ENCODE measurements around the gene FHIP1B. TPM values are rescaled to one million over a fixed set of nuclear protein-coding genes. Genes with fewer than 3 reads are reported as not detected.
A peak's percentile ranks its signal among the peaks of the same experiment; 100 is the strongest.
"Not testable (repeated sequence)": the region's sequence is repeated elsewhere in the genome, so short reads cannot be mapped to it uniquely, and the experiment has no call there.

FHIP1B gene
- 65.4 TPM for total RNA-seq

DNA sequence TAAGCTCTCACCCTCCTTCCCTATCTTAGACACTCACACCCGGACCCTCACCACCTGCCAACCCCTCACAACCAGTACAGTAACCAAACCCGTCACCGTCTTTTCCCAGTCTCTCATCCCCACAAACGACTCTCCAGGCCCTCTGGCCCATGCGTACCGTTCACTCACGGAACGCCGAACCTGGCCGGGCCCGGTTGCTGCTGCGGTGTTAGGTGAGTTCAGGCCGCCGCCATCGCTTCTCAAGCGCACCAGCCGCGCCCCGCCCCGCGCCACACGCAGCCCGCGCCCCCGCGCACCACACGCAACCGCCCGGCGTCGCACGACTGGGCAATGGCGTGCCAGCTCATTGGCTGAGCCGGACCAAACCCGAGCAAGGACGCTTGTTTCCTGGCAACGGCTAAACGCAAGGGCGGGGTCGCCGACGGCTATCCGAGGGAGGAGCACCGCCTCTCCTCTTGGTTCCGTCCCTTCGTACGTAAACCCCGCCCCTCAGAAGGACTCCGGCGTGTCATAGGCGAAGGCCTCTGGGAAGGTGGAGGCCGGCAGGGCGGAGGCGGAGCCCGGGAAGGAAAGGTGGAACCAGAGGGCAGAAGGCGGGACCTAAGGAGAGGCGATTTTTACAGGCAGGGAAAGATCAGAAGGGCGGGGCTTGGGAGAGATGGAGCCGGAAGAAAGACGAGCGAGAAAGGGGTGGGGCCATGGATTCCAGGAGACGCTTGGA, at the start of gene FHIP1B:
Gene FHIP1B (minus strand): TSS at position 250 of the 721 bp plus-strand sequence. CDS start 10,120 bp downstream, outside the sequence.
- peak; percentile 100 for DNase-seq (ENCODE audit: low spot score)

DNA sequence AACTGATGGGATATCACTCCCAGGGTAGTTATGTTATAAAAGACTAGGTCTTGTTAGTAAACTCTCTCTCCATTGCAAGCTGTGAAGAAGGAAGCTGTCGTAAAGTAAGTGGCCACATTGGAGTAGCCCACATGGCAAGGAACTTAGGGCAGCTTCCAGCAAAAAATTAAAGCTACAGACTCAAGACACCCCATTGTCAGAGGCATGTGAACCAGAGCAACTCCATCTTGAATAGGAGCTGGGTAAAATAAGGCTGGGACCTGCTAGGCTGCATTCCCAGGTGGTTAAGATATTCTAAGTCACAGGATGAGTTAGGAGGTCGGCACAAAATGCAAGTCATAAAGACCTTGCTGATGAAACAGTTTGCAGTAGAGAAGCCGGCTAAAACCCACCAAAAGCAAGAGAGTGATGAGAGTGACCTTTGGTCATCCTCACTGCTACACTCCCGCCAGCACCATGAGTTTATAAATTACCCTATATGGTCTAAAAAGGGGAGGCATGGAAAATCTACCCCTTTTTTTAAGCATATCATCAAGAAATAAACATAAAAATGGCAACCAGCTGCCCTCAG, 49.1 kb upstream of the FHIP1B start:
- no peak for DNase-seq (ENCODE audit: low spot score)

DNA sequence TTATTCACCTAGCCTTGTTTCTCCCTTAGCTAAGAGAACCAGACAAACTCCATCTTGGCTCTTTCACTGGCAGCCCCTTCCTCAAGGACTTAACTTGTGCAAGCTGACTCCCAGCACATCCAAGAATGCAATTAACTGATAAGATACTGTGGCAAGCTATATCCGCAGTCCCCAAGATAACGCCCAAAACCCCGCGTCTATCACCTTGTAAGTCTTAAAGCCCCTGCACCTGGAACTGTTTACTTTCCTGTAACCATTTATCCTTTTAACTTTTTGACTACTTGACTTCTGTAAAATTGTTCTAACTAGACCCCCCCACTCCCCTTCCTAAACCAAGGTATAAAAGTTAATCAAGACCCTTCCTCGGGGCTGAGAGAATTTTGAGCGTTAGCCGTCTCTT, 46.4 kb upstream of the FHIP1B start:
- DNase-seq (ENCODE audit: low spot score) = not testable (repeated sequence)

DNA sequence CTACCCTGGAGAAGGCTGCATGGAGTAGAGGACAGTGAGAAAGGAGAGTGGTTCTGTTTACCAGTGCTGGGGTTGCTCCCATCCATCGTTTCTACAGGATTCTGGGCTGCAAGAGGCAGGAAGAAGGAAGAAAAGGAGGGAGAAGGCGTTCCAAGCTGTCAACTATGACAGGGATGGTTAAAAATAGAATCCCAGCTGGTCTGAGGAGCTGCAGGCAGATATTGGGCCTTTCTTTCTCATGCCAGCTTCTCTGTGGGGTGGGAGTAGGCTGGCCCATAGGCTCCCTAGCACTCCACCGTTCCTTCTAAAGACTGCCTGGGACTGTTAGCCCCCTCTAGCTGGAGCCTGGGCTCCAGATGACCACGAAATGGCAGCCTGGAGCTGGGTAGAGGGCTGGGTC, 38.8 kb upstream of the FHIP1B start:
- no peak for DNase-seq (ENCODE audit: low spot score)

DNA sequence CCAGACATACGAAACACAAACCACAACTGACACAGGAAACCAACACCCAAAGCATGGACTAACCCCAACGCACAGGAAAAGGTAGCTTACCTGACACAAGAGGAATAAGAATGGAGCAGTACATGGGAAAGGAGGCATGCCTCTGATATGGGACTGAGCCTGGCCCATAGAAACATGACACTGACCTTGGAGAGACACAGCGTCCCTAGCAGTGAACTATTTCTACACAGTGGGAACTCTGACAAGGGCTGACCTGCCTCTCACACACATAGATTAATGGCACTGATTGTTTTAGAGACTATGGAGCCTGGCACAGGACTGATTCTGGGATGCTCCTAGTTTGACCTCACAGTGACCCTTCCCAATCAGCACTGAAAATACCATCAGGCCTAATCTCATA, 37.2 kb upstream of the FHIP1B start:
- DNase-seq (ENCODE audit: low spot score) = no peak

DNA sequence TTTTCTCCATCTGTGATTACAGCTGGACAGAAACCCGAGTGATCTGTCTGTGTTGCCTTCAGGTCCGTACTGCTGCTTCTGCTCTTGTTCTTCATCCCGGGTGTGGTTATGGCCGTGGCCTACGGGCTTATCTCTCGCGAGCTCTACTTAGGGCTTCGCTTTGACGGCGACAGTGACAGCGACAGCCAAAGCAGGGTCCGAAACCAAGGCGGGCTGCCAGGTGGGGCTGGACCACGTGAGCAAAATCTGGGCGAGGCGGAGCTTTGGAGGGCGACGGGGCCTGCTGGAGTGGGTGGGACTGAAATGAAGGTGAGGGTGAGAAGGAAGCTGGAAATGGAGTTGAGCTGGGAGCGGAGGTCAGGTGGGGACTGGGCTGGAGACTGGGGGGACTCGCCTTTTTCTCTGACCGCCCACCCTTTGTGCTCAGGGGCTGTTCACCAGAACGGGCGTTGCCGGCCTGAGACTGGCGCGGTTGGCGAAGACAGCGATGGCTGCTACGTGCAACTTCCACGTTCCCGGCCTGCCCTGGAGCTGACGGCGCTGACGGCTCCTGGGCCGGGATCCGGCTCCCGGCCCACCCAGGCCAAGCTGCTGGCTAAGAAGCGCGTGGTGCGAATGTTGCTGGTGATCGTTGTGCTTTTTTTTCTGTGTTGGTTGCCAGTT, 36.3 kb upstream of the FHIP1B start:
- DNase-seq (ENCODE audit: low spot score) = no peak

DNA sequence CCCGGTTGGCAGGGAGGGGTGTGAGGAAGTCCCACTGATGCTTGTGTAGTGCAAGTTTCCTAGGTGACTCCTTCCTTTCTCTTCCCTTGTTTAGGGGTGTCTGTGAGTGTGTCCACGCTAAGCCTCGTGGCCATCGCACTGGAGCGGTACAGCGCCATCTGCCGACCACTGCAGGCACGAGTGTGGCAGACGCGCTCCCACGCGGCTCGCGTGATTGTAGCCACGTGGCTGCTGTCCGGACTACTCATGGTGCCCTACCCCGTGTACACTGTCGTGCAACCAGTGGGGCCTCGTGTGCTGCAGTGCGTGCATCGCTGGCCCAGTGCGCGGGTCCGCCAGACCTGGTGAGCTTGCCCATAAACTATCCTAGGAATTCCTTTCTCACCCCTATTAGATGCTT, 35.6 kb upstream of the FHIP1B start:
- no peak for DNase-seq (ENCODE audit: low spot score)

DNA sequence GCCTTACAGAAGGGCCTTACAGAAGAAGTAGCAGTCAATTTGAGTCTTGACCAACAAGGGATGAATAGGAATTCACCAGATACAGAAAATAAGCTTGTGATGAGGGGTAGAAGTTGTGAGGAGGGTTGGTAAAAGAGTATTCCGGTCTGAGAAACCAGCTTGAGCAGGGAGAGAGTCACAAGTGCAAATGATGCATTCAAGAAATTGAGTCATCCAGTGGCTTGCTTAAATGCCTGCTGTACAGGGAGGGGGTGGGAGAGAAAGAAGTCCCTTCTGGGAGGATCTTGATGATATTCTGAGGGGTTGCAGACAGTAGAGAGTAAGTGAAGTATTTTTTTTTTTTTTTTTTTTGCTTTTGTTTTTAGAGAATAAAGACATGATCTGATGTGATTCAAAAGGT, 34.4 kb upstream of the FHIP1B start:
- DNase-seq (ENCODE audit: low spot score) = no peak

DNA sequence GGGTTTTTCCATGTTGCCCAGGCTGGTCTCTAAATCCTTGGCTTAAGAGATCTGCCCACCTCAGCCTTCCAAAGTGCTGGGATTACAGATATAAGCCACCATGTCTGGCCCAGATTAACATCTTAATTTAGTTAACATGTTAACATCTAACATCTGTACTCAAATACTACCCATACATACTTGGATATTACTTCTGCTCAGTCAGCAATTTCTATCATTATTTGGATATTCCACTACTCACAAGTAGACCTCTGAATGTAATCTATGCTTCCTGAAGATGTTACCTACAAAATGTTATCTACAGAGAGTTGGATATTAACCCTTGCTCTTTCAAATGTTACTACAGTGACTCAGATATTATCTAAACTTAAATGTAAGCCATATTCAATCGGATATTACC, 29.2 kb upstream of the FHIP1B start:
- no peak for DNase-seq (ENCODE audit: low spot score)

DNA sequence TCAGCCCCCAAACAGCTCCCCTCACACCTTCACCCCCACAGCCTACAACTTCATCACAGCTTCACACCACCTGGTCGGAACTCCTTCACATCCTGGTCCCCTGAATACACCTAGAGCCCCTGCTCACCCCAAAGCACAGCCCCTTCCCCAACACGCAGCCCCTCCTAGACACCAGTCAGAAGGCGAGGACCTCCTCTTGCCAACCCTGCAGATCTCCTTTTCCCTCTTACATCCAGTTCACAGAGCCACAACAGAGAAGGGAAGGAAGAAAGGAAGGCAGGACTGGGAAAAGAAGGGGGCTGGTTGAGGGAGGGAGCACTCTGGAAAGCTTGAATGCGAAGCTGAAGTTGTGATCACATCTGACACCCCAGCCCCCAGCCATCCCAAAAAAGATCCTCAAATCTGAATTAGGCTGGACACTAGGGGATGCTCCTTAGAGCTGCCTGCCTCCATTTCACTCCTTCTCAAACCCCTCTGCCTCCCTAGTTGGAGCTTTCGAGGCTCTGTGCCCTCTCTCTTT, 25.8 kb upstream of the FHIP1B start:
- no peak for DNase-seq (ENCODE audit: low spot score)

DNA sequence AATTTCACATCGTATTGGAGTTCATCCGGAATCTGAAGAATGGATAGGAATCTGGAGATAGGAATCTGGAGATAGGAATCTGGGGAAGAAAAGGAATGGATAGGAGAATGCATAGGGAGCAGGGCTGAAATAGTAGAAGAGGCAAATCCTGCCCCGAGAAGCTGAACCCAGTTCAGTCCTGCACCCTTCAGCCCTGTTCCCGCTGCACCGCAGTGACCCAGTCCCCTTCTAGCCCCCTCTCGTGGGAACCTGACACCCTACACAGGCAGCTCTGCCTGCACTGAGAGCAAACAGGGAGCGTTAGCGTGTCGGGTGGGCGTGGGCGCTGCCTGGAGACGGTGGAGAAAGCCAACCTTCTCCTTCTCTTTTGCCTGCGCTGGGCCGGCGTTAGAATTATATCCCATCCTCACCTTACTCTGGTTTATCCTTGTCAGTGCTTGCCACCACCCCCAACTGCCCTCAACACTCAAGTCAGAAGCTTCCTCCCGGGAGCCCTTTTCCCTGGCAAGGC, 24.2 kb upstream of the FHIP1B start:
- DNase-seq (ENCODE audit: low spot score) = no peak

DNA sequence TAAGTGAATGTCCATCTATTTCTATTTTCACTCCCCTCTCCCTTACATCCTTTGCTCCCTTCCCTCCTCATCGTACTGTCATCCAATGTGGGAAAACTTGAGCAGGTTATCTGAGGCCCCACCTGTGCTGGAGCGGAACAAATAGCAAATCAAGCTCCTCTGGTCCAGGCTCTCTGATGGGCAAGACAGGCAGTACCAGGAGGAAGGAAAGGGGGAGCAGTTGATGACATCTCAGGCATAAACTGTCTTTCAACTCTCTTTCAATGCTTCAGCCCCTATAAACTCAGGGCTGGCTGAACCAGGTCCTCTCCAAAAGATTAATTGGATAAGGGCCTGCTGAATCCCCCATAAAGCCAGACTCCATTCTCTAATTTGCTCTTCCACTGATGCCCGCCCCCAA, 23.7 kb upstream of the FHIP1B start:
- DNase-seq (ENCODE audit: low spot score) = no peak

DNA sequence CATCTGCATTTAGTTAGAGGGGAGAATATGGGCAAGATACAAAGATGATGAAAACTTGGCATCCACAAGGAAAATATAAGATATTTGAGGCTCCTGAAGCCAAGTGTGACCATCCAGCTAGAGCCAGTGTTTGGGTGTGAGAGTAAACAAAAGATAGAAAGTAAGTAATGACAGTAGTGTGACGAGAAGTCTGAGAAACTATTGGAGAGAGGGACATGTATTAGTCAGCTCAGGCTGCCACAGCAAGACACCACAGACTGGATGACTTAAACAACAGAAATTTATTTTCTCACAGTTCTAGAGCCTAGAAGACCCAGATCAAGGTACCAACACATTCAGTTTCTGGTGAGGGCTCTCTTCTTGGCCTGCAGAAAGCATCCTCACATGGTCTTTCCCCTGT, 18.8 kb upstream of the FHIP1B start:
- no peak for DNase-seq (ENCODE audit: low spot score)

DNA sequence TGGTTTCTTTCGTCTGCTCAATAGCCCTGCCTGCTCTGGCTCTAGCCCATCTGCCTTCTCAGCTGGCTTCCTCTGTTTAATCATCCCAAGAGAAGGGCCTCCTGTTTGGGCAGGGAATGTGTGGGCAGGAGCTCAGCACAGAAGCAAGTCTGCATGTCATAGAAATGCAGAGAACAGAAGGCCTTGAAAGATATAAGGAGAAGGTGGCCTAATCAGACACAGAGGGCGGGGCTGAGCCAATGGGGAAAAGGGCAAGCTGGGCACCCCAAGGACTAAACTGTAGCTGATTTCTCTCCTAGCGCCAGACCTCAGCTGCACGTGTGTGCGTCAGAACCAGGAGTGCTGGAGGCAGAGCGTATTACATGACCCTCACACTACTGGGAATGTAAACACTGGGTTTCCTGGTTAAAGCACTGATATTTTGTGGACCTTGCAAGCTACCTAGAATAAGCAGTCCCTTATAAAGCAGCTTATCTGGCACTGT, 17.6 kb upstream of the FHIP1B start:
- peak; percentile 27 for DNase-seq (ENCODE audit: low spot score)

DNA sequence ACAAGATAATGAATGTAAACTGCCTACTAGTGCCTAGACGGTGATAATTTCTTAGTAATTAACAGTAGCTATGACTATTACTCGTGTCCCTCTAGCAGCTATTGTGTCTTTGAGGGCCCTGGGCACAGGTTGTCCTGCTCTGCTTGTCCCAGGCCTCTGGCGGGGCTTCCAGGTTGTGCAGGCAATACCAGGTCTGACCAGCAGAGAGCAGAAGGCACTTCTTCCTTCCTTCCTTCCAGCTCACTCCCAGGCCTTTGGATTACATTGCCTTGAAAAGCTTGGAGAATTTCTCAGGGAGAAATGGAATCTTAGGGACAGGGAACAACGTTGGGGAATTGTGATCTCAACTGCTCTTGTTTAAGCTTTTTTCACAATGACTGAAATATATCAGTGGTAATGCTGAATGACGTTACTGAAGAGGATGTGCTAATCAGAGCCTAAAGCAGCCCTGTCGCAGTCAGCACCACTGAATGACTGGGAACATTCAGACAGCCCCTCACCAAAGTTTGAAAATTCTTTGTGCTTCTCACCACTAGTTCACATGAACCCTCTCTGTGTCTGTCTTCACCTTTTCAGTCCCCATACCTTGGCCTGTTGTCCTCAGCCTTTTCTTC, 16.8 kb upstream of the FHIP1B start:
- peak; percentile 68 for DNase-seq (ENCODE audit: low spot score)

DNA sequence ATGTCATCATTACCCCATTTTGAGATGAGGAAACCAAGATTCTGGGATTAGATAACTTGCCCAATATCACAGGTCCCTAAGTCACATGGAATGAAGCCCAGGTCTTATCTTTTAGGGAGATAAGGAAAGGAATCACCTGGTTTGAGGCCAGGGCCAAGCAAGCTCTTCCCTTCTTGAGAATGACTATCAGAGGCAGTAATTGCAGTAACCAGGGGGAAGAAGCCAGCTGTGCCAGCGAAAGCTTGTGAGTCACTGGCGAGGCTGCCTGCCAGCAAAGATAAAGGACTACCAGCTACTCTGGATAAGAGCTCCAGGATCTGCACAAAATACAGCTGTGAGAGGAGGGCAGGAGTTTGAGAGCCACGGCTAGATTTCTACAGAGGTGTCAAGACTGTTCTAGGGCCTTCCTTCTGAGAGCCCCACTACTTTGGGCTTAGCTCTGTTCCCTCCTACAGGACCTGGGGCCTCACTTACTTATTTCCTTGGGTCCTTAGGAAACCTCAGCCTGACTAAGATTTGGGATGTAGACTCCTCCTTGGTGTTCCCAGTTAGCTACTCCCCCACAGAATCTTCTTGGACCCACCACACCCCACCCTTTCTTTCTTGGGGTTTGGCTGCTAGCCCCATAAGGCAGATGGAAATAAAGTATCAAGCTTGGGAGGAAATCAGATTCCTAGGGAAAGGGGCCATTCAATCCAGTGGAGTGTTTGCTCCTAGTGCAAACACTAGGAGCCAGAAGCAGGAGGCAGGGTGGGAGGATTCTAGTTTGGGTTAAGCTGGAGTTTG, 15.5 kb upstream of the FHIP1B start:
- peak; percentile 86 for DNase-seq (ENCODE audit: low spot score)

DNA sequence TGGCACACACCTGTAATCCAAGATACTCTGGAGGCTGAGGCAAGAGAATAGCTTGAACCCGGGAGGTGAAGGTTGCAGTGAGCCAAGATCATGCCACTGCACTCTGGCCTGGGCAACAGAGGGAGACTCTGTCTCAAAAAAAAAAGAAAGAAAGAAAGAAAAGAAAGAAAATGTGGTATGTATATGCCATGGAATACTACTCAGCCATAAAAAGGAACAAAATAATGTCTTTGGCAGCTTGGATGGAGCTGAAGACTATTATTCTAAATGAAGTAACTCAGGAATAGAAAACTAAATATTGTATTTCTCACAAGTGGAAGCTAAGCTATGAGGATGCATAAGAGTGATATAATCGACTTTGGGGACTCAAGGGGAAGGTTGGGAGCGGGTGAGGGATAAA, 14.5 kb upstream of the FHIP1B start:
- not testable (repeated sequence) for DNase-seq (ENCODE audit: low spot score)

DNA sequence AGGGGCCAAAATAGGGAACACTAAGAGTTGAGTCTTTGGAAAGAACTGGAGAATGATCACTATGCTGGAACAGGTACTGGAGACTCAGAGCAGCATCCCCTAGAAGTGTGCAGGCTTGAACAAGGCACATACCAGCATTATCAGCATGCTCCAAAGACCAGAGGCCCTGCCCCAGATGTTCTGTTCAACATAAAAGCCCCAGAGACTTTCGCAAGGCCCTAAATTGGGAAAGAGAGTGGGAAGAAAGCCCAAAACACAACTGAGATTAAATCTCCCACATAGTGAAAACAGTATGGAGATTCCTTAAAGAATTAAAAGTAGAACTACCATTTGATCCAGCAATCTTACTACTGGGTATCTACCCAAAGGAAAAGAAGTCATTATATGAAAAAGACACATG, 13.8 kb upstream of the FHIP1B start:
- no peak for DNase-seq (ENCODE audit: low spot score)

DNA sequence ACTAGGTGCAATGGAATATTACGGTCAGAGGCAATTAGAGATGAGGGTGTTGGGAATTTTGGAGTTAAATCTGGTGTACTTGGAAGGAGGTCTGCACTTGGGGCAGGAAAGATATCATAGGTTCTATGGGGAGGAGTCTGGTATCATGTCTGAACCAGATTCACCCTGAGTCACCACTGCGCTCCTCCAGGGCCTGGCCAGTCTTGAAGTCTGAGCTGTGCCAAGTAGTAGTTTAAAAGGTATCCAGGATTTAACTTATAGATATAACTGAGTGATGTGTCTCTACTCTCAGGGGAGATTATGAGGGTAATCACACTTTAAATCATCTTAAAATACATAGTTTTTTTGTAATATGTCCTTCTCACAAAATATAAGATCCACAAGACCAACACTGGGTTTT, 11.1 kb upstream of the FHIP1B start:
- no peak for DNase-seq (ENCODE audit: low spot score)

DNA sequence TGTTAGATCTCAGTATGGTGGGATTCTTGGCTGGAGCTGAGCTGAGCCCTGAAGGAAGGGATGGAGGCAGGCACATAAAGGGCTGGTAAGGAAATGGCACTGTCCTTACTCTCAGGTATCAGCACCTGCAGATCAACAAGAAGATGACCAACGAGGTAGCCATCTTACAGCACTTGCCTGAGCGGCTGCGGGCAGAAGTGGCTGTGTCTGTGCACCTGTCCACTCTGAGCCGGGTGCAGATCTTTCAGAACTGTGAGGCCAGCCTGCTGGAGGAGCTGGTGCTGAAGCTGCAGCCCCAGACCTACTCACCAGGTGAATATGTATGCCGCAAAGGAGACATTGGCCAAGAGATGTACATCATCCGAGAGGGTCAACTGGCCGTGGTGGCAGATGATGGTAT, 6.9 kb upstream of the FHIP1B start:
- no peak for DNase-seq (ENCODE audit: low spot score)

DNA sequence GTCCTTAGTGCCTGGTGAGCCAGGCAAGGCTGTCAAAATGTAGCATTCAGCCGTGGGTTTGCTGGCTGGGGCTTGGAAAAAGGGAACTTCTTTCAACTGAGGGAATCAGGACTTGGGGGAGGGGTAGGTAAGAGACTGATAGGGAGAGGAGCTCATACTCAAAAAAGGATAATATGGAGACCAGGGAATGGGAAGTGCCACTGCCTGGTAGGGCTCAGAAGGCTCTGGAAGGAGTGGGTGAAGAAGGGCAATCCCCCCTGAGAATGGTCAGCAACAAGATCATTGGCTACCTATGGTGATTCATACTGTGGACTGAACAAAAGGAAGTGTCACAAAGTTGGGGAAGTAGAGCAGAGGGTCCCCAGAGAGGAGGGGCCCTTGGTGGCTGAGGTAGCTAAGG, 6.3 kb upstream of the FHIP1B start:
- DNase-seq (ENCODE audit: low spot score) = no peak
